Glutamatergic neuron (in vitro differentiated cells): Measurements from ENCODE around the gene HCN2. TPM values are rescaled to one million over a fixed set of nuclear protein-coding genes. Genes with fewer than 3 reads are reported as not detected.

Experiments used
- DNase-seq: peaks from one replicate; pipeline ENCODE4 v3.0.0; 2022
- H3K27ac Mint-ChIP-seq: one replicate; pipeline ENCODE4 v1.8.0; 2020; ENCODE audit warnings: mild to moderate bottlenecking, mixed read lengths, inconsistent platforms; ENCODE audit not compliant: unreplicated experiment
- H3K27me3 Mint-ChIP-seq: one replicate; pipeline ENCODE4 v1.8.0; 2020; ENCODE audit warnings: mild to moderate bottlenecking, moderate library complexity, mixed read lengths, inconsistent platforms; ENCODE audit not compliant: unreplicated experiment
- H3K36me3 Mint-ChIP-seq: one replicate; pipeline ENCODE4 v1.8.0; 2020; ENCODE audit warnings: mild to moderate bottlenecking, mixed read lengths, inconsistent platforms; ENCODE audit not compliant: unreplicated experiment
- H3K4me1 Mint-ChIP-seq: one replicate; pipeline ENCODE4 v1.8.0; 2020; ENCODE audit warnings: mild to moderate bottlenecking, low read depth, mixed read lengths, inconsistent platforms; ENCODE audit not compliant: unreplicated experiment
- H3K4me3 Mint-ChIP-seq: one replicate; pipeline ENCODE4 v1.8.0; 2020; ENCODE audit warnings: mild to moderate bottlenecking, mixed read lengths, inconsistent platforms; ENCODE audit not compliant: unreplicated experiment
- H3K9me3 Mint-ChIP-seq: one replicate; pipeline ENCODE4 v1.8.0; 2020; ENCODE audit warnings: mild to moderate bottlenecking, moderate library complexity, mixed read lengths, inconsistent platforms; ENCODE audit not compliant: unreplicated experiment
- CTCF ChIP-seq: fragments of 200-600 bp; sonication (generic); IDR thresholded peaks from one replicate; pipeline ENCODE4 v1.5.0; 2021; ENCODE audit not compliant: partially characterized antibody, unreplicated experiment
- total RNA-seq: library from RNA; stranded (reverse); fragmentation: NEBNext Ultra II Directional; extraction: Animal tissue kit (Norgen Biotek cat#: 25700); gene quantifications from one replicate; pipeline ENCODE4 v1.2.1, GENCODE V29; 2021; ENCODE audit not compliant: unreplicated experiment

The HCN2 gene
- total RNA-seq, 1 donor from 2014 or later = 33.2 TPM

- H3K4me3 Mint-ChIP-seq = peak overlapping the region; percentile 58
- peak; percentile 83 for DNase-seq
Measured at GRCh38 chr19:610801-611480, 21.3 kb downstream of the HCN2 start.

GRCh38 chr19:611481-611868 is 21.8 kb downstream of the HCN2 start:
- H3K27ac Mint-ChIP-seq = peak overlapping the region; percentile 64
- peaks cover 8% of the 10 kb centered on the region for H3K9me3 Mint-ChIP-seq
- H3K4me3 Mint-ChIP-seq = no peak overlapping the region
- TF ChIP-seq CTCF = no peak
- peaks cover 9% of the 10 kb centered on the region for H3K4me1 Mint-ChIP-seq
- no peaks in the 10 kb centered on the region for H3K36me3 Mint-ChIP-seq
- DNase-seq = no peak
- peaks cover 10% of the 10 kb centered on the region for H3K27me3 Mint-ChIP-seq

More at GRCh38 chr19:610801-611480, 21.3 kb downstream of the HCN2 start:
- Mint-ChIP-seq H3K27ac (peak overlapping the region; percentile 96), H3K4me1 (peaks cover 9% of the 10 kb centered on the region), H3K27me3 (peaks cover 10% of the 10 kb centered on the region), H3K9me3 (peaks cover 8% of the 10 kb centered on the region), H3K36me3 (no peaks in the 10 kb centered on the region)
- no peak for TF ChIP-seq CTCF

GRCh38 chr19:612941-613340 is 23.3 kb downstream of the HCN2 start:
- no peaks in the 10 kb centered on the region for H3K36me3 Mint-ChIP-seq
- DNase-seq = no peak
- H3K4me1 Mint-ChIP-seq = peaks cover 9% of the 10 kb centered on the region
- no peak for TF ChIP-seq CTCF
- H3K27ac Mint-ChIP-seq = no peak overlapping the region
- H3K9me3 Mint-ChIP-seq = peaks cover 8% of the 10 kb centered on the region
- H3K4me3 Mint-ChIP-seq = no peak overlapping the region
- peaks cover 7% of the 10 kb centered on the region for H3K27me3 Mint-ChIP-seq

- H3K9me3 Mint-ChIP-seq = peaks cover 11% of the 10 kb centered on the region
- H3K36me3 Mint-ChIP-seq = no peaks in the 10 kb centered on the region
- H3K4me3 Mint-ChIP-seq = no peak overlapping the region
- H3K27ac Mint-ChIP-seq = no peak overlapping the region
- H3K4me1 Mint-ChIP-seq = peaks cover 9% of the 10 kb centered on the region
- peaks cover 7% of the 10 kb centered on the region for H3K27me3 Mint-ChIP-seq
- TF ChIP-seq CTCF = no peak
- no peak for DNase-seq
Measured at GRCh38 chr19:613732-614567, 24.3 kb downstream of the HCN2 start.

GRCh38 chr19:615619-616018 is 25.9 kb downstream of the HCN2 start:
- DNase-seq = no peak
- Mint-ChIP-seq H3K9me3 (peaks cover 11% of the 10 kb centered on the region), H3K27me3 (peaks cover 9% of the 10 kb centered on the region), H3K36me3 (no peaks in the 10 kb centered on the region), H3K4me3 (peak overlapping the region; percentile 70), H3K27ac (peak overlapping the region; percentile 12), H3K4me1 (peaks cover 8% of the 10 kb centered on the region)
- TF ChIP-seq CTCF = no peak
